Activated CD4-positive, alpha-beta T cell treated with anti-CD3 and anti-CD28 coated beads, Interleukin-2, amount 50 U/mL, for 48 hours (primary cell): Measurements from ENCODE around the gene C3orf70.

Experiments used
- DNase-seq, 2 experiments: peaks; one replicate each; pipeline ENCODE4 v3.0.0-alpha.2; 2020

The C3orf70 gene, protein sequence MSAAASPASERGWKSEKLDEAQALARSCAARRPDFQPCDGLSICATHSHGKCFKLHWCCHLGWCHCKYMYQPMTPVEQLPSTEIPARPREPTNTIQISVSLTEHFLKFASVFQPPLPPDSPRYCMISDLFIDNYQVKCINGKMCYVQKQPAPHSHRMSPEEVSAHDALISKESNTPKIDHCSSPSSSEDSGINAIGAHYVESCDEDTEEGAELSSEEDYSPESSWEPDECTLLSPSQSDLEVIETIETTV

GRCh38 chr3:185152410-185153170, at the start of gene C3orf70:
Gene C3orf70, minus strand, starts transcription at chr3:185153060. Its CDS starts 237 bp downstream, at chr3:185152823.
- peak; percentile 13 to 40 for DNase-seq

DNA sequence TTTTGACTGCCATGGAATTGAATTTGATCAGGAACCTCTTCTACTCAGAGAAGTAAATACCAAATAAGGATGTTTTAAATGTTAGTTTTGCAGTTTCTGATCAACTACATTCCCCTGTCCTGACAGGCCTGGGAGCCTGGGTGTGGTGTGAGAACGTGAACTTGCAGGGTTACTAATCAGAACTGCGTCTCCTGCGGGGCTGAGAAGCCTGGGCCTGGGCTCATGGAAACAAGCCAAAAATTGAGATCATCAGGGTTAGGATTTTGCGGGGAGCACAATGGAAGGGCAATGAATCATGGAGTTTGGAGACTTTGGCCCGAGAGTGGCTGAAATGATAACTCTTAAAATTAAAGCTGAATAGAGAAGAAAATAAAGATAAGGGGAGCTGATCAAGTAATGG, 47.8 kb upstream of the C3orf70 start:
- no peak for DNase-seq

- no peak for DNase-seq
Measured at GRCh38 chr3:185199671-185200070, 46.8 kb upstream of the C3orf70 start.

- DNase-seq: no peak
Measured at GRCh38 chr3:185199206-185199605, 46.3 kb upstream of the C3orf70 start.

DNA sequence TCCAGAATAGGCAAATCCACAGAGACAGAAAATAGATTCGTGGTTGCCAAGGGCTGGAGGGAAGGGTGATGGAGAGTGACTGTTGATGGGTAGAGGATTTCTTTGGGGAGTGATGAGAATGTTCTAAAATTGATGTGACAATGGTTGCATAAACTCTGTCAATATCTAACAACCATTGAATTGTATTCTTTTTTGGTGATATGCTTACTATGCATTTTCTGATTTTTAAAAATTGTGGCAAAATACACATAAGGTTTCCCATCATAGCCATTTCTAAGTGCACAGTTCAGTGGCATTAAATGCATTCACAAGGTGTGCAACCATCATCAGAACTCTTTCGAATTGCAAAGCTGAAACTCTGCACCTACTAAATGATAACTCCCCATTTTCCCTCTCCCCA, 44.2 kb upstream of the C3orf70 start:
- no peak for DNase-seq

DNA sequence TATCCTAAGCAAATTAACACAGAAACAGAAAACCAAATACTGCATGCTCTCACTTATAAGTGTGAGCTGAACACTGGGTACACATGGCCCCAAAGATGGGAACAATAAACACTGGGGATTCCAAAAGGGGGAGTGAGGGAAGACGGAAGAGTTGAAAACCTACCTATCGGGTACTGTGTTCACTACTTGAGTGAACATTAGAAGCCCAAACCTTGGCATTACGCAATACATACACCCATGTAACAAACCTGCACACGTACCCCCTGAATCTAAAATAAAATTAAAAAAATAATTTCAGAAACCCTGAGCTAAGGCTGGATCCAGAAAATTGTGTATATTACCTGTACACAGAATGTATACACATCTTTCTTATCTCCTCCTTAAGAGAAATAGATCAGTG, 42.8 kb upstream of the C3orf70 start:
- DNase-seq: no peak

DNA sequence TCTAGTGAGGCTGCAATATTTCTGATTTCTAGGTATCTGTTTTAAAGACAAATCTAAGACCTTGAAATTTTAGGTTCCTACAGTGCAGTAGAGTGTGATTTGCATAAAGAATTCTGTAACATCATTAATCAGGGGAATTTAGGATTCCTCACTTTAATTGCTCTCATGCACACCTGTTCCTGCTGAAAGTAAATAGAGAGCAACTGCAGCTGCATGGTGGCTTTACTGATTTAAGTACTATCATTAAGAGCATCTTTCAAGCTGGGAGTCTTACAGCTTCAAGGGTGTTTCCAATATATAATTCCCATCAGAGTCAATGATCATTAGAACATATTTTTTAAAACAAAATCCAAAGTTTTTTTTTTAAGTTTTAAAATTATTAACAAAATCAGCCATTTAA, 36.0 kb upstream of the C3orf70 start:
- no peak for DNase-seq

- no peak for DNase-seq
Measured at GRCh38 chr3:185187391-185187790, 34.5 kb upstream of the C3orf70 start.

DNA sequence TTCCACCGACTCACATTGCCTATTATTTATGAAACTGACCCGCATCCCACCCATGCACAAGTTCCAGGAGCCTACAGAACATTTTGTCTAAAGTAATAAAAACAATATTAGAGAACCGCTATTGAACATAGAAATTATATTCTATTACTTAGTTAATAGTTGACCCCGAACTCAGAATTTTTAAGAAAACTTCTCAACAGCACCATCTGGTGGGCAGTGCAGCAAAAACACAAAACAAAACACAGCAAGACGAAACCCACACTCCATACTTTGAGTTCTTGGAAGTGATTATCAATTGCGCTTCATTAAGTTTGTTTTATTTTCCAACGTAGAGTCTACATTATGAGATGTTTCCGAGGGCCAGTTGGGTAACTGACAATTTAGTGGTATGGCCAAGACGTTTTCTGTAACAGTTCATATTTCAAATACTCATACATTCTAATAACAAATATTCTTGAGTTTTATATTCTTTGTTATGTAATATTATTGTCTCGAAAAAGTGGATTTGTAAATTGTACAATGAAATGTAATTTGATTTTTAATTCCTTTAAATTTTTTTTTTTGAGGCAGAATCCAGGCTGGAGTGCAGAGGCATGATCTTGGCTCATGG, 24.0 kb upstream of the C3orf70 start:
- peak; percentile 27 to 45 for DNase-seq

DNA sequence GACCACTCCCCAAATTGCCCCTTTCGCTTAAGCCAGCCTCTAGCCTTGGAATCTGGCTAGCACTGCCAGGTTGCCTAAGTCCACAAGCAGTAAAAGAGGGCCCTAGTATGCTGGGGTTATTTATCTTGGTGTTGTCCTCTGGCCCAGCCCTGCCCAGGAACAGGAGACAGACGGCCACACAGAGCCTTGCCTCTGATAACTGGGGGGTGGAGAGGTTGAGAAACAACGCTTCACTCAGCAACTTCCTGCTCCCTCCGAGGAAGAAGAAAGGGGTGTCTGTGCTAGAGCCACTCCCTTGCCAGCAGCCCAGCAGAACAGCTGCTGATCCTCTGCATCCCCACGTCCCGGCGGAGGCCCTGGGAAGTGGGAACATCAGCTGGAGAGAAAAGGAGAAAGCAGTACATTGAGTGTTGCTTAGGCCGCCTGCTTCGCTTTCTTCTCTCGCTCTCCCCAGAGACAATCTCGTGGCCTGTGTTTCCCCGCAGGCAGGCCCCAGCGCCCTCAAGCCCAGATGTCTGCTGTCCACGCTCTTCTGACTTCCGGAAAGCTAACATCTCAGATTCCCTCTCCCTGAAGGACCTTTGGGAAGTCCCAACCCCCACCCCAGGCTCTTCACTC, 22.6 kb upstream of the C3orf70 start:
- no peak for DNase-seq

DNA sequence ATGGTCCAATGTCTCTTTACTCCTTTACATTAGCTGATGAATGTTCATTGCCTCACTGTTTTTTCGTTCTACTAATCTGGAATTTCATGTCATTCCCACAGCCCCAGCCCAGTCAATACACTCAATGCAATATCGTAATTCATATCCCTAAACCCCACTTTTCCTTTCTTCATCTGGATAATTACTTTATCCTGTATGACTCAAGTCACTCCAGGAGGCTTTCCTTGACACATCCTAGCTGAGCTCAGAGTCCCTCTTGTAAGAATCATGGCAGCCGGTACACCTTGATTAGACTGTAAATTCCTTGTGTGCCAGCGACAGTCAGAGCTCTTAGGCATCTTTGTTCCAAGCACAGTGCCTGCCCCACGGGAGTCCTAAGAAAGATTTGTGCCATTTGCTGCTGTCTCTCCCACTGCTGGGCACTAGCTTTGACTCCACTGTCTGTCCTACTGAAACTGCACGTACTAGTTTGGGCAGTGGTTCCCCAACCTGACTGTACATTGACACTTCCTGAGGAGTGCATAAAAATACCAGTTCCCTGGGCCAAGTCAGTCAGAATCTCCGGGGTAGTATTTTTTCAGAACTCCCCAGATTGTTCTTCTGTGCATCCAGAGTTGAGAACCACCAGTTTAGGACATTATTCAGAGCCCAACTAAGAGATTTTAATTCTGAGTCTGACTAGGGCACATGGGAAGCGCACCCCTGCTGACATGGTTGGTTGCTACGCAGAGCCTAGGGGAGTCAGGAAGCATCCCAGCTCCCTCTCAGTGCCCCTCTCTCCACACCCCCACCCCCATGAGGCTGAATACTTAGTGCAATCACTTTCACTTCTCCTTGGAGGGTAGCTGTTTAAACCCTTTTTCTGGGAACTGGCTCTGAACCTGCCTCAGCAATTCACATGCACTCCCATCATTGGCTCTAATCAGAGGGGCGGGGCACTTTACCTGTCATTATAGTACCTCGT, 19.5 kb upstream of the C3orf70 start:
- DNase-seq: no peak

DNA sequence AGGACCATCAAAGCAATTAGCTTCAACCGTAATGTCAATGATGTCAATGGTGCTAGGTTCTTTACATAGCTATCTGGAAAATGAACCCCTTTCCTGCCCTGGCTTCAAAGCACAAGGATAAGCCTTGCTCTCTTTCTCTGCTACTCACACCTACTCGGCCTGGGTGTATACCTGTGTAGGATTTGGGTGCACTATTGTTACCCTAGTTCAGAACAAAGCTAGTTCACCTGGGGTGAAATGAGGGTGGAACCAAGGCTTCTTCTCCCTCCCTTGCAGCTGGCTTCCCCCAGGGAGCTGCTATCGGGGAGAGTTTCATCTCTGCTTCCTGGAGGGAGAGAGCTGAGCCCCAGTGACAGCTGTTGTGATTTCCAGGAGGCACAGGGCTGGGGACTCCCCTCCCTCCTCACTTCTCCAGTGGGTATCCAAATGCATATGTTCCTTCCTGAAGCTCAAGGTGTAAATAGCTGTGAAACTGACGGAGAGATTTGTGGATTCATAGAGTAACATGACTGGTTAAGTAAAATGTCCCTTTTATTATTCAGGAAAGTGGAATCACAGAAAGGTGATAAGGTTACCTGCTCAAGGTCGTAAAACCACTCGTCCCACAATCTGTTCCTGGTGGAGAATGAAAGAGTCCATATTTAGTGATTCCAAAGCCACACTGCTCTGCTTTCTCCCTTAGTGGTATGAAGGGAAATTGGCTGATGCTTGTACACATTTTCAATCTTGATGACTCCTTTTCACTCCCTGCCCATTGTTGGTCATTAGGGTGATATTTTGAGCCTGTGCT, 11.8 kb upstream of the C3orf70 start:
- no peak for DNase-seq

DNA sequence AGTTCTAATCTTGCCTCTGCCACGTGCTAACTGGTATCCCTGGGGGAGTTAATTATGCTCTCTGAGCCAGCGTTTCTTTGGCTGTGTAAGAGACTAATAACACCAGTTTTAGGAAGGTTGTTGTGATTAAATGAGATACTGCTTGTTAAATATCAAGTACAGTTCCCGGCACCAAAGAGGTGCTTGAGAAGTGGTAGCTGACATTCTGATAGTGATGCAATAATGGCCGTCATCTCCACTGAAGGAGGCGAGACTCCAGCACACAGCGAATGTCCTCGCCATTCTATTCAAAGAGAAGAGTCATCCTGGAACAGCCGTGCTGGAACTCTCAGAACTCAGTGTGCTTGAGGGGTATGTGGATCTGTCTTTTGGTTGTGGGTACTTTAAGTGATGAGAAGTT, 9.8 kb upstream of the C3orf70 start:
- DNase-seq: no peak

GRCh38 chr3:185161761-185162160, 8.9 kb upstream of the C3orf70 start:
- no peak for DNase-seq

DNA sequence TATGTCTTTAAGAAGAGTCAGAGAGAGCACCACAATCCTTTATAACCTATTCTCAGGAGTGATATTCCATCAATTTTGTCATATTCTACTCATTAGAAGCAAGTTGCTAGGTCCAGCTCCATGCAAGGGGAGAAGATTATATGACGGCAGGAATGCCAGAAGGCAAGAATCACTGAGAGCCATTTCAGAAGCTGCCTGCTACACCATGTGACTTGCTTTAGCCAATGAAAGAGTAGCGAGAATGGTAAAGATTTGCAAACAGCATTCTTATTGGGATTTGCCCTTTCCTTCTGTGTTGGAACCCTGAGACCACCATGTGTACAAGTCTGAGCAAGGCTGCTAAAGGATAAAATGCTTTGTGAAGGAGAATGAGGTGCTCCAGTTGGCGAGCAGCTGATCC, 4.5 kb upstream of the C3orf70 start:
- no peak for DNase-seq

DNA sequence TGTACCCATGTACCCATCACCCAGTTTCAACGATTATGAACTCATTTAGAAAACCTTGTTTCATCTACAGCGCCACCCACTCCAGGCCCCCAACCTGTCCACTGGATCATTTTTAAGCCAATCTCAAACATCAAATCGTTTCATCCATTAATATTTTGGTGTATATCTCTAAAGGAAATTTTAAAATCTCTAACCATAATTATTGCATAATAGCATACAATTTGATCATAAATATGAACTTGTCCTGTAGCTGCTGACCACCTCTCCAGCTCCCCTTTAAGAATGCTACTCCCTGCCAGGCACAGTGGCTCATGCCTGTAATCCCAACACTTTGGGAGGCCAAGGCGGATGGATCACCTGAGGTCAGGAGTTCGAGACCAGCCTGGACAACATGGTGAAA, 2.8 kb upstream of the C3orf70 start:
- DNase-seq: no peak

GRCh38 chr3:185153861-185154629, 1.2 kb upstream of the C3orf70 start:
- no peak for DNase-seq

DNA sequence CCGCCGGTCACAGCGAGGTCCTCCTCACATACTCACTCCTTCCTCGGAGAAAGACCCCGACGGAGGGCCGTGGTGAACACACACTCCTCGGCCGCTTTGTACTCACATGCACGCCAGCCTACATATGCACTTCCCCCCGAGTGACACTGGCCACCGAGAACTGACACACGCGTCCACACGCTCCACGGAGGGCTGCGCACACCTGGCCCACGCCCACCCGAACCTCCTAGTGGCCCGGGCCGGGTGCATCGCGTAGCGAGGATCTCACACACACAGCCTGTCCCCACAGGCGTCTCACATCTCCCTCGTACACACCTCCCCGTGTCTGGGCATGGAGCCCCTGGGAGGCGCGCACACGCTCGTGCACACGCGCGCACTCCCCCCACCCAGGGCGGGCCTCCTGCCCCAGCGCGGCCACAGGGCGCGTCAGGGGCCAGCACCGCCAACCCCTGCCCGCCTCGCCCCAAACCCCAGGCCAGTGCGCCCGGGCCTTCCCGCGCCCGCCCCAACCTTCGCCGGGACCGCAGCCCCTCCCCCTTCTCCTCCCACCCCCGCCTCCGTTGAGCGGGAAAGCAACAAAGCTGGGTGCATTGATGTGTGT, 411 bp upstream of the C3orf70 start:
- peak; percentile 8 to 9 for DNase-seq

DNA sequence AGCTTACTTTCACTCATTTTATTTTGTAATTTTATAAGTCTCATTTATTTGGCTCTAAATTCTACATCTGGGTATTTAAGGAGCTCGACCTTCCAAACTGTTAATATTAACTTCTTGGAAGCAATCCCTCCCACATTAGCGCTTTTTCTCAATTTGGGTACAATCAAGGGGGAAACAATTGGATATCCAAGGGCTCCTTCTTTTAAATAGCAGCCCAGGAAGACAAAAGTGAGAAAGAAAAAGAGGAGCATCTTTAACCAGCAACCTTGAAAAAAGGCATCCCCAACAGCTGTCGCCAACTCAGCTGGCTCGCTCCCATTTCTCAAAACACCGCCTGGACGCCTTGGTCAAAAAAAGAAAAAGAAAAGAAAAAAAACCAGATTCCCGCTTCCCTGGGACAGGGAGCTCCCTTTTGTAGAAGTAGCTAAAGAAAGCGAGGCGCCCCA, 873 bp downstream of the C3orf70 start:
- DNase-seq: no peak
